ENCODE measurements around the gene IL1RAPL1. TPM values are rescaled to one million over a fixed set of nuclear protein-coding genes. Genes with fewer than 3 reads are reported as not detected.

IL1RAPL1 gene
- total and polyA plus RNA-seq, 2 experiments from 2014 or later = 0.18 to 0.49 TPM

DNA sequence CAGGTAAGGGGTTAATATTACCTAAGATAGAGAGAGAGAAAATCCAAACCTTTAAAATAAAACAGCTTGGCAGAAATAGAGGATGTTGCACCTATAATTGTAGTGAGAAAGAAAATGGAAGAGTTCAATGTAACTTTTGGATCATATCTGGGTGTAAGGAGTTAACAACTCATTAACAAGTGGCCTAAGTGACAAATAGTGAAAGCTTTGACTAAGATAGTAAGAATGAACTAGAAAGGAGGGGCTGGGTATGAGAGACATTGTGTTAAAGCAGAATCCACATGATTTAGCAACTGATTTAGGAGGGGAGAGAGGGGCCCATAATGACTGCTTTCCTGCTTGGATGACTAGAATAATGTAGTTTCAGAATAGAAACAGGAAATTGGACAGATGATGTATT, 761.0 kb downstream of the IL1RAPL1 start:
- no peak overlapping the region for H2AFZ ChIP-seq

More for the DNA sequence above, 761.0 kb downstream of the IL1RAPL1 start:
- Histone ChIP-seq H3F3A (replicated peaks; ENCODE audit: low read depth) (no peaks in the 10 kb centered on the region), H4K20me1 (replicated peaks; ENCODE audit: insufficient read depth) (no peaks in the 10 kb centered on the region), H3K4me2 (no peak overlapping the region), H3K79me2 (replicated peaks; ENCODE audit: insufficient read depth) (no peaks in the 10 kb centered on the region), H3K9me2 (ENCODE audit: insufficient read depth) (no peaks in the 10 kb centered on the region), H3K27ac (ENCODE audit: low read depth) (no peak overlapping the region), H3K36me3 (ENCODE audit: insufficient read depth) (no peaks in the 10 kb centered on the region), H3K27me3 (ENCODE audit: insufficient read depth) (no peaks in the 10 kb centered on the region), H3K4me1 (ENCODE audit: insufficient read depth) (no peaks in the 10 kb centered on the region), H3K4me3 (no peak overlapping the region)
- Mint-ChIP-seq H3K27ac (no peak overlapping the region), H3K27me3 (ENCODE audit: insufficient read depth, low read depth, poor library complexity) (no peaks in the 10 kb centered on the region), H3K4me1 (no peaks in the 10 kb centered on the region), H3K9me3 (no peaks in the 10 kb centered on the region; the same call in 2 of the 3 replicates), H3K4me3 (no peak overlapping the region), H3K36me3 (ENCODE audit: low read depth) (no peaks in the 10 kb centered on the region; the same call in 2 of the 3 replicates)
- TF ChIP-seq STAT1 (IDR thresholded peaks at IDR 0.05; ENCODE audit: unreplicated experiment) (no peak), EZH2phosphoT487 (IDR thresholded peaks at IDR 0.05; ENCODE audit: unreplicated experiment) (no peak), POLR2AphosphoS5 (IDR thresholded peaks at IDR 0.05; ENCODE audit: low read depth) (no peak), ZNF331 (CRISPR knock-in tag; IDR thresholded peaks at IDR 0.05; ENCODE audit: low read depth) (no peak), NANOG (IDR thresholded peaks at IDR 0.05; ENCODE audit: borderline replicate concordance) (no peak), JUNB (IDR thresholded peaks at IDR 0.05; ENCODE audit: unreplicated experiment) (no peak), CREB1 (CRISPR knock-in tag; IDR thresholded peaks at IDR 0.05; ENCODE audit: low read depth) (no peak), EZH2 (IDR thresholded peaks at IDR 0.05; ENCODE audit: low read depth, unreplicated experiment) (no peak), ZNF114 (CRISPR knock-in tag; IDR thresholded peaks at IDR 0.05) (no peak)
- TF ChIP-seq, protein P1, sequence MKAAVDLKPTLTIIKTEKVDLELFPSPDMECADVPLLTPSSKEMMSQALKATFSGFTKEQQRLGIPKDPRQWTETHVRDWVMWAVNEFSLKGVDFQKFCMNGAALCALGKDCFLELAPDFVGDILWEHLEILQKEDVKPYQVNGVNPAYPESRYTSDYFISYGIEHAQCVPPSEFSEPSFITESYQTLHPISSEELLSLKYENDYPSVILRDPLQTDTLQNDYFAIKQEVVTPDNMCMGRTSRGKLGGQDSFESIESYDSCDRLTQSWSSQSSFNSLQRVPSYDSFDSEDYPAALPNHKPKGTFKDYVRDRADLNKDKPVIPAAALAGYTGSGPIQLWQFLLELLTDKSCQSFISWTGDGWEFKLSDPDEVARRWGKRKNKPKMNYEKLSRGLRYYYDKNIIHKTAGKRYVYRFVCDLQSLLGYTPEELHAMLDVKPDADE (IDR thresholded peaks at IDR 0.05) = no peak
- TF ChIP-seq, protein P2, sequence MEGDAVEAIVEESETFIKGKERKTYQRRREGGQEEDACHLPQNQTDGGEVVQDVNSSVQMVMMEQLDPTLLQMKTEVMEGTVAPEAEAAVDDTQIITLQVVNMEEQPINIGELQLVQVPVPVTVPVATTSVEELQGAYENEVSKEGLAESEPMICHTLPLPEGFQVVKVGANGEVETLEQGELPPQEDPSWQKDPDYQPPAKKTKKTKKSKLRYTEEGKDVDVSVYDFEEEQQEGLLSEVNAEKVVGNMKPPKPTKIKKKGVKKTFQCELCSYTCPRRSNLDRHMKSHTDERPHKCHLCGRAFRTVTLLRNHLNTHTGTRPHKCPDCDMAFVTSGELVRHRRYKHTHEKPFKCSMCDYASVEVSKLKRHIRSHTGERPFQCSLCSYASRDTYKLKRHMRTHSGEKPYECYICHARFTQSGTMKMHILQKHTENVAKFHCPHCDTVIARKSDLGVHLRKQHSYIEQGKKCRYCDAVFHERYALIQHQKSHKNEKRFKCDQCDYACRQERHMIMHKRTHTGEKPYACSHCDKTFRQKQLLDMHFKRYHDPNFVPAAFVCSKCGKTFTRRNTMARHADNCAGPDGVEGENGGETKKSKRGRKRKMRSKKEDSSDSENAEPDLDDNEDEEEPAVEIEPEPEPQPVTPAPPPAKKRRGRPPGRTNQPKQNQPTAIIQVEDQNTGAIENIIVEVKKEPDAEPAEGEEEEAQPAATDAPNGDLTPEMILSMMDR (conservative IDR thresholded peaks at IDR 0.05; ENCODE audit: low read depth in 2 of 2) = no peak
- TF ChIP-seq, protein P3, sequence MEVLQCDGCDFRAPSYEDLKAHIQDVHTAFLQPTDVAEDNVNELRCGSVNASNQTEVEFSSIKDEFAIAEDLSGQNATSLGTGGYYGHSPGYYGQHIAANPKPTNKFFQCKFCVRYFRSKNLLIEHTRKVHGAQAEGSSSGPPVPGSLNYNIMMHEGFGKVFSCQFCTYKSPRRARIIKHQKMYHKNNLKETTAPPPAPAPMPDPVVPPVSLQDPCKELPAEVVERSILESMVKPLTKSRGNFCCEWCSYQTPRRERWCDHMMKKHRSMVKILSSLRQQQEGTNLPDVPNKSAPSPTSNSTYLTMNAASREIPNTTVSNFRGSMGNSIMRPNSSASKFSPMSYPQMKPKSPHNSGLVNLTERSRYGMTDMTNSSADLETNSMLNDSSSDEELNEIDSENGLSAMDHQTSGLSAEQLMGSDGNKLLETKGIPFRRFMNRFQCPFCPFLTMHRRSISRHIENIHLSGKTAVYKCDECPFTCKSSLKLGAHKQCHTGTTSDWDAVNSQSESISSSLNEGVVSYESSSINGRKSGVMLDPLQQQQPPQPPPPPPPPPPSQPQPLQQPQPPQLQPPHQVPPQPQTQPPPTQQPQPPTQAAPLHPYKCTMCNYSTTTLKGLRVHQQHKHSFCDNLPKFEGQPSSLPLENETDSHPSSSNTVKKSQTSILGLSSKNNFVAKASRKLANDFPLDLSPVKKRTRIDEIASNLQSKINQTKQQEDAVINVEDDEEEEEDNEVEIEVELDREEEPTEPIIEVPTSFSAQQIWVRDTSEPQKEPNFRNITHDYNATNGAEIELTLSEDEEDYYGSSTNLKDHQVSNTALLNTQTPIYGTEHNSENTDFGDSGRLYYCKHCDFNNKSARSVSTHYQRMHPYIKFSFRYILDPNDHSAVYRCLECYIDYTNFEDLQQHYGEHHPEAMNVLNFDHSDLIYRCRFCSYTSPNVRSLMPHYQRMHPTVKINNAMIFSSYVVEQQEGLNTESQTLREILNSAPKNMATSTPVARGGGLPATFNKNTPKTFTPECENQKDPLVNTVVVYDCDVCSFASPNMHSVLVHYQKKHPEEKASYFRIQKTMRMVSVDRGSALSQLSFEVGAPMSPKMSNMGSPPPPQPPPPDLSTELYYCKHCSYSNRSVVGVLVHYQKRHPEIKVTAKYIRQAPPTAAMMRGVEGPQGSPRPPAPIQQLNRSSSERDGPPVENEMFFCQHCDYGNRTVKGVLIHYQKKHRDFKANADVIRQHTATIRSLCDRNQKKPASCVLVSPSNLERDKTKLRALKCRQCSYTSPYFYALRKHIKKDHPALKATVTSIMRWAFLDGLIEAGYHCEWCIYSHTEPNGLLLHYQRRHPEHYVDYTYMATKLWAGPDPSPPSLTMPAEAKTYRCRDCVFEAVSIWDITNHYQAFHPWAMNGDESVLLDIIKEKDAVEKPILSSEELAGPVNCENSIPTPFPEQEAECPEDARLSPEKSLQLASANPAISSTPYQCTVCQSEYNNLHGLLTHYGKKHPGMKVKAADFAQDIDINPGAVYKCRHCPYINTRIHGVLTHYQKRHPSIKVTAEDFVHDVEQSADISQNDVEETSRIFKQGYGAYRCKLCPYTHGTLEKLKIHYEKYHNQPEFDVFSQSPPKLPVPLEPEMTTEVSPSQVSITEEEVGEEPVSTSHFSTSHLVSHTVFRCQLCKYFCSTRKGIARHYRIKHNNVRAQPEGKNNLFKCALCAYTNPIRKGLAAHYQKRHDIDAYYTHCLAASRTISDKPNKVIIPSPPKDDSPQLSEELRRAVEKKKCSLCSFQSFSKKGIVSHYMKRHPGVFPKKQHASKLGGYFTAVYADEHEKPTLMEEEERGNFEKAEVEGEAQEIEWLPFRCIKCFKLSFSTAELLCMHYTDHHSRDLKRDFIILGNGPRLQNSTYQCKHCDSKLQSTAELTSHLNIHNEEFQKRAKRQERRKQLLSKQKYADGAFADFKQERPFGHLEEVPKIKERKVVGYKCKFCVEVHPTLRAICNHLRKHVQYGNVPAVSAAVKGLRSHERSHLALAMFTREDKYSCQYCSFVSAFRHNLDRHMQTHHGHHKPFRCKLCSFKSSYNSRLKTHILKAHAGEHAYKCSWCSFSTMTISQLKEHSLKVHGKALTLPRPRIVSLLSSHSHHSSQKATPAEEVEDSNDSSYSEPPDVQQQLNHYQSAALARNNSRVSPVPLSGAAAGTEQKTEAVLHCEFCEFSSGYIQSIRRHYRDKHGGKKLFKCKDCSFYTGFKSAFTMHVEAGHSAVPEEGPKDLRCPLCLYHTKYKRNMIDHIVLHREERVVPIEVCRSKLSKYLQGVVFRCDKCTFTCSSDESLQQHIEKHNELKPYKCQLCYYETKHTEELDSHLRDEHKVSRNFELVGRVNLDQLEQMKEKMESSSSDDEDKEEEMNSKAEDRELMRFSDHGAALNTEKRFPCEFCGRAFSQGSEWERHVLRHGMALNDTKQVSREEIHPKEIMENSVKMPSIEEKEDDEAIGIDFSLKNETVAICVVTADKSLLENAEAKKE (CRISPR knock-in tag; IDR thresholded peaks at IDR 0.05) = no peak
- TF ChIP-seq, protein P4, sequence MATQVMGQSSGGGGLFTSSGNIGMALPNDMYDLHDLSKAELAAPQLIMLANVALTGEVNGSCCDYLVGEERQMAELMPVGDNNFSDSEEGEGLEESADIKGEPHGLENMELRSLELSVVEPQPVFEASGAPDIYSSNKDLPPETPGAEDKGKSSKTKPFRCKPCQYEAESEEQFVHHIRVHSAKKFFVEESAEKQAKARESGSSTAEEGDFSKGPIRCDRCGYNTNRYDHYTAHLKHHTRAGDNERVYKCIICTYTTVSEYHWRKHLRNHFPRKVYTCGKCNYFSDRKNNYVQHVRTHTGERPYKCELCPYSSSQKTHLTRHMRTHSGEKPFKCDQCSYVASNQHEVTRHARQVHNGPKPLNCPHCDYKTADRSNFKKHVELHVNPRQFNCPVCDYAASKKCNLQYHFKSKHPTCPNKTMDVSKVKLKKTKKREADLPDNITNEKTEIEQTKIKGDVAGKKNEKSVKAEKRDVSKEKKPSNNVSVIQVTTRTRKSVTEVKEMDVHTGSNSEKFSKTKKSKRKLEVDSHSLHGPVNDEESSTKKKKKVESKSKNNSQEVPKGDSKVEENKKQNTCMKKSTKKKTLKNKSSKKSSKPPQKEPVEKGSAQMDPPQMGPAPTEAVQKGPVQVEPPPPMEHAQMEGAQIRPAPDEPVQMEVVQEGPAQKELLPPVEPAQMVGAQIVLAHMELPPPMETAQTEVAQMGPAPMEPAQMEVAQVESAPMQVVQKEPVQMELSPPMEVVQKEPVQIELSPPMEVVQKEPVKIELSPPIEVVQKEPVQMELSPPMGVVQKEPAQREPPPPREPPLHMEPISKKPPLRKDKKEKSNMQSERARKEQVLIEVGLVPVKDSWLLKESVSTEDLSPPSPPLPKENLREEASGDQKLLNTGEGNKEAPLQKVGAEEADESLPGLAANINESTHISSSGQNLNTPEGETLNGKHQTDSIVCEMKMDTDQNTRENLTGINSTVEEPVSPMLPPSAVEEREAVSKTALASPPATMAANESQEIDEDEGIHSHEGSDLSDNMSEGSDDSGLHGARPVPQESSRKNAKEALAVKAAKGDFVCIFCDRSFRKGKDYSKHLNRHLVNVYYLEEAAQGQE (IDR thresholded peaks at IDR 0.05; ENCODE audit: unreplicated experiment) = no peak
- ATAC-seq = no peak
- DNase-seq (ENCODE audit: low spot score) = no peak

Data from GM23338 (cell line).